Measurements from ENCODE around the gene COPS7A. TPM values are rescaled to one million over a fixed set of nuclear protein-coding genes. Genes with fewer than 3 reads are reported as not detected.

COPS7A gene
- polyA plus RNA-seq, 3 donors: 70.1 to 77.1 (median 72.3) TPM

DNA sequence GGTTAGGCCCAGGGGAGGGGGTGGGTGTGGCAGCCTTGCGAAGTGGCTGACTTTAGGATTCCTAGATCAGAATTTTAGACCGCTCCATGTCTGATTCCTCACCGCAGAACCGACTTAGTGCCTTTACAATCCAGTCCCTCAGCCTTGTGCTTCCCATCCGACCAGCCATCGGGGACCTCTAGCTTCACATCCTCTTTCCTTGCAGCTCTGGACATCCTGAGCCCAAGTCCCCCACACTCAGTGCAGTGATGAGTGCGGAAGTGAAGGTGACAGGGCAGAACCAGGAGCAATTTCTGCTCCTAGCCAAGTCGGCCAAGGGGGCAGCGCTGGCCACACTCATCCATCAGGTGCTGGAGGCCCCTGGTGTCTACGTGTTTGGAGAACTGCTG lies 557 bp downstream of the COPS7A start:
- Histone ChIP-seq H3K79me2 (ENCODE audit: insufficient read depth, low read length) (peaks cover 19% of the 10 kb centered on the region), H3K36me3 (replicated peaks in 1 of 2; ENCODE audit: control insufficient read depth in 1 of 2, insufficient read depth in 2 of 2, low read length in 2 of 2) (peaks cover 22 to 33% of the 10 kb centered on the region in 2 donors), H3K4me3 (replicated peaks in 1 of 3; ENCODE audit: low read depth in 2 of 3, low read length in 3 of 3) (peak overlapping the region; percentile 52 to 85 (median 81)), H3K9ac (ENCODE audit: insufficient read depth, low read length, poor library complexity, severe bottlenecking) (peak overlapping the region; percentile 88), H3K4me1 (ENCODE audit: control insufficient read depth in 1 of 2, insufficient read depth in 2 of 2, low read length in 2 of 2) (peaks cover 14 to 17% of the 10 kb centered on the region in 2 donors), H3K4me2 (replicated peaks; ENCODE audit: extremely low read depth, low read length, poor library complexity, severe bottlenecking) (peak overlapping the region; percentile 93), H2AFZ (ENCODE audit: insufficient read depth, low read depth, low read length, poor library complexity, severe bottlenecking) (peak overlapping the region; percentile 91), H3K9me3 (replicated peaks in 1 of 2; ENCODE audit: control insufficient read depth in 1 of 2, insufficient read depth in 1 of 2, low read length in 2 of 2) (no peaks in the 10 kb centered on the region), H4K20me1 (ENCODE audit: insufficient read depth, low read length) (peaks cover 5% of the 10 kb centered on the region), H3K27ac (ENCODE audit: low read depth in 1 of 2, low read length in 2 of 2) (peak overlapping the region; percentile 97 to 98), H3K27me3 (ENCODE audit: control insufficient read depth in 2 of 2, insufficient read depth in 2 of 2, low read length in 2 of 2) (no peaks in the 10 kb centered on the region)
- peak overlapping the region; percentile 93 to 99 (median 98) for H3K27ac Mint-ChIP-seq
- H3K27me3 Mint-ChIP-seq (ENCODE audit: low read depth in 3 of 3): peaks cover 0 to 3% (median 1%) of the 10 kb centered on the region in 3 donors
- peaks cover 0 to 2% (median 0%) of the 10 kb centered on the region in 7 donors for H3K9me3 Mint-ChIP-seq
- DNase-seq: peak; percentile 54 to 74 (median 60)
- H3K36me3 Mint-ChIP-seq: peaks cover 30 to 37% of the 10 kb centered on the region in 2 donors
- peaks cover 18% of the 10 kb centered on the region for H3K4me1 Mint-ChIP-seq
- intact Hi-C loops (cut with micrococcal nuclease): loop anchor here (2.0 to 10.0 kb wide), 2 partner anchors 60 to 62 kb away; partner anchors contain the start of gene ING4 (in 2 of the 2)
- TF ChIP-seq, protein P1, sequence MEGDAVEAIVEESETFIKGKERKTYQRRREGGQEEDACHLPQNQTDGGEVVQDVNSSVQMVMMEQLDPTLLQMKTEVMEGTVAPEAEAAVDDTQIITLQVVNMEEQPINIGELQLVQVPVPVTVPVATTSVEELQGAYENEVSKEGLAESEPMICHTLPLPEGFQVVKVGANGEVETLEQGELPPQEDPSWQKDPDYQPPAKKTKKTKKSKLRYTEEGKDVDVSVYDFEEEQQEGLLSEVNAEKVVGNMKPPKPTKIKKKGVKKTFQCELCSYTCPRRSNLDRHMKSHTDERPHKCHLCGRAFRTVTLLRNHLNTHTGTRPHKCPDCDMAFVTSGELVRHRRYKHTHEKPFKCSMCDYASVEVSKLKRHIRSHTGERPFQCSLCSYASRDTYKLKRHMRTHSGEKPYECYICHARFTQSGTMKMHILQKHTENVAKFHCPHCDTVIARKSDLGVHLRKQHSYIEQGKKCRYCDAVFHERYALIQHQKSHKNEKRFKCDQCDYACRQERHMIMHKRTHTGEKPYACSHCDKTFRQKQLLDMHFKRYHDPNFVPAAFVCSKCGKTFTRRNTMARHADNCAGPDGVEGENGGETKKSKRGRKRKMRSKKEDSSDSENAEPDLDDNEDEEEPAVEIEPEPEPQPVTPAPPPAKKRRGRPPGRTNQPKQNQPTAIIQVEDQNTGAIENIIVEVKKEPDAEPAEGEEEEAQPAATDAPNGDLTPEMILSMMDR (IDR thresholded peaks at IDR 0.05): no peak
- peak overlapping the region; percentile 93 to 99 for H3K4me3 Mint-ChIP-seq
- 5% methylated on average over 7 of the region's 10 CpGs for WGBS (ENCODE audit: insufficient coverage)

DNA sequence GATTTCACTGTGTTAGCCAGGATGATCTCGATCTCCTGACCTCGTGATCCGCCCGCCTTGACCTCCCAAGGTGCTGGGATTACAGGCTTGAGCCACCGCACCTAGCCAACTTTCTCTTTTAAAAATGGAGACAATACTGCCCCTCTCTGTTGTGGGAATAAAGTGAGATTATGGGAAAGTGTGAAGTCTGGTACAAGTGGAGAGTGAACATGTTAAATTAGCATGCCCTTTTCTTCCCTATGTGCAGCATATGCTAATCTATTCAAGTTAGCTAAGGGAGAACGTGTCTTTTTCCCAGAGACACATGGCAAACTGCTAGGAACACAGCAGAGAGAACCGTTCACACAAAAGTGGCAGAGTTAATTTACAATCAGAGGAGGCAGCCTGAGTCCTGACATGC lies 1.5 kb downstream of the COPS7A start:
- WGBS (ENCODE audit: insufficient coverage): 100% methylated on average over 3 of the region's 7 CpGs
- Histone ChIP-seq H3K79me2 (ENCODE audit: insufficient read depth, low read length) (peaks cover 19% of the 10 kb centered on the region), H3K27ac (ENCODE audit: low read depth in 1 of 2, low read length in 2 of 2) (no peak overlapping the region), H3K4me2 (replicated peaks; ENCODE audit: extremely low read depth, low read length, poor library complexity, severe bottlenecking) (no peak overlapping the region), H3K27me3 (ENCODE audit: control insufficient read depth in 2 of 2, insufficient read depth in 2 of 2, low read length in 2 of 2) (no peaks in the 10 kb centered on the region), H3K36me3 (replicated peaks in 1 of 2; ENCODE audit: control insufficient read depth in 1 of 2, insufficient read depth in 2 of 2, low read length in 2 of 2) (peaks cover 32 to 42% of the 10 kb centered on the region in 2 donors), H3K4me3 (replicated peaks in 1 of 3; ENCODE audit: low read depth in 2 of 3, low read length in 3 of 3) (no peak overlapping the region), H3K4me1 (ENCODE audit: control insufficient read depth in 1 of 2, insufficient read depth in 2 of 2, low read length in 2 of 2) (peaks cover 14 to 17% of the 10 kb centered on the region in 2 donors), H2AFZ (ENCODE audit: insufficient read depth, low read depth, low read length, poor library complexity, severe bottlenecking) (no peak overlapping the region), H4K20me1 (ENCODE audit: insufficient read depth, low read length) (peaks cover 5% of the 10 kb centered on the region), H3K9ac (ENCODE audit: insufficient read depth, low read length, poor library complexity, severe bottlenecking) (no peak overlapping the region), H3K9me3 (replicated peaks in 1 of 2; ENCODE audit: control insufficient read depth in 1 of 2, insufficient read depth in 1 of 2, low read length in 2 of 2) (no peaks in the 10 kb centered on the region)
- Mint-ChIP-seq H3K9me3 (no peaks in the 10 kb centered on the region), H3K27ac (peak overlapping the region in 1 of 7 donors; percentile 64), H3K4me3 (no peak overlapping the region), H3K36me3 (peaks cover 40 to 47% of the 10 kb centered on the region in 2 donors), H3K27me3 (ENCODE audit: low read depth in 3 of 3) (peaks cover 0 to 3% (median 1%) of the 10 kb centered on the region in 3 donors), H3K4me1 (peaks cover 18% of the 10 kb centered on the region)
- no peak for DNase-seq
- TF ChIP-seq, protein P1 (IDR thresholded peaks at IDR 0.05): no peak
- intact Hi-C loops (cut with micrococcal nuclease): loop anchor here (2.0 to 10.0 kb wide), 2 partner anchors 61 to 63 kb away; partner anchors contain the start of gene ING4 (in 2 of the 2)

Data from CD14-positive monocyte (primary cell).